Stimulated activated CD4-positive, alpha-beta T cell treated with anti-CD3 and anti-CD28 coated beads, Interleukin-4, amount 100 ng/mL, for 48 hours (primary cell): ENCODE results near the gene OXT.
A peak's percentile ranks its signal among the peaks of the same experiment; 100 is the strongest.

Experiments
- DNase-seq, 2 donors: peaks; one replicate each; pipeline ENCODE4 v3.0.0-alpha.2; 2020; ENCODE audit warnings: low read depth in 2 of 2

OXT gene

DNA sequence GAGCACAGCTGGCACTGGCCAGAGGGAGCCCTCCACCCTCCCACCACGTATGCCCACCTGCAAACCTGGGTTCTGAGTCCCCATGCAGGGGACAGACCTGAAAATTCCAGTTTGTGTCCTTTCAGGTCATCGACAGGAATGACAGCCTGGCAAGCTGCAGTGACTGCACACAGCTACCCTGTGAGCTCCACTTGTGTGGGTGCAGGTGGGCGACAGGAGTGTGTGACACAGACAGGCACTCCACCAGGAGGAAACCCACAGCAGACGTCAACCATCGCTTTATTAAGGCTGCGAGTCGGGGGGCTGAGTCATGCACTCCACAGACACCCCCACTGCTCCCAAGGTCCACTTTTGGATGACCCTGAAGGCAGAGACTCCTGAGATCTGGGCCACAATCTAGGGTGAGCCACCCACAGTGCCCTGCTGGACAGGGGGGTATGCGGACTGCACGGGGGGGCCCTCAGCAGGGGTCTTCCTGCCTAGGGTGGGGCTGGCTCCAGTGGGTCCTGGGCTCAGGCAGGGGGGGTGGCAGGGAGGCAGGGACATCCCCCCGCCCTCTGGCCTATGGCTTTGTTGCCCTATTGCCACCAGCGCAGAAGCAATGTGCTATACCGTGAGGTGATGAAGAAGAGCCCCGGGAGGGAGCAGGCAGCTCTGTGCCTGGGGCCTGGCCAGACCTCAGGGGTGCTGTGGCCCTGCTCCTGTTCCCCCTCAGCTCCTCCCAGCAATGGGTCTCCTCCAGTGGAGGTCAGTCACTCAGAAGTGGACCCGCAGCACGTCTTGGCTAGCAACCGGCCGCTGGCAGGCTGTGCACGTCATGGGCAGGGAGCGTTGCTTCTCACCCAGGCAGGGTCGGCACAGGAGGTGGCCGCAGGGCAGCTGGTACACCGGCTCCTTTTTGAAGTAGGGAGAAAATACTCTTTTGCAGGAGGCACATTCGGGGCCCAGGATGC is 38.2 kb downstream of the OXT start:
- DNase-seq = no peak

DNA sequence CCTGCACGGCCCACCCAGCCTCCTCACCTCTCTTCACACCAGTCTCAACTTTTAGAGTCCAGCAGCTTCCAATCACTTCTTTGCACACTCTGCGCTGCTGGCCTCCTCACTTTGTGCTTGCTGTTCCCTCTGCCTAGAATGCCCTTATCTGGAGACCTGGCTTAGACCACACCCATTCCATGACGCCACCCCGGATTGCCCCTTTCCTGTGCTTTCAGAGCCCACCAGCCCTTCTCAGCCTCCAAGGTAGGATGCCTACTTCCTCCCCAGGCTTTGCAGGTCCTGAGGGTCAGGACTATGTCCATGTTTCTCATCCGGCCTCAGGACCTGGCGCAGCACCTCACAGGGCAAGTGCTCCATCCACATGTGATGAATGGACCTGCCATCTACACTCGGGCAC is 40.1 kb downstream of the OXT start:
- DNase-seq = no peak

DNA sequence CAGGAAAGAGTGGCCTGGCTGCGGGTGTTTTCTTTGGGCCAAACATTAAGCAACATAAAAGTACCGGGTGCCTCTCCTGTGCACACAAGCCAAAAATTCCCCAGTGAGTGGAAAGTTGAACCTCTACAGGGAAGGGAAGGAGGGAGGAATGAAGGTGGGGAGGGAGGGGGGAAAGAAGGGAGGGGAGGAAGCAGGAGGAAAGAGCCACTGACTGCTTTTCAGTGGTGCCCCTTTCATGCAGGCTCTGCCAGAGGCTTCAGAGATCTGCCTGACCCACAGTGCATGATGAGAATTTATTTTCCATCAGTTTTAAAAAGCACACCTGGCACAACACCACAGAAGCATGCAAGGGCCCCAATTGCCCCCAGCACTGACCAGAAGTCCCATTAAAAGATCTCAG is 40.6 kb downstream of the OXT start:
- DNase-seq = no peak

DNA sequence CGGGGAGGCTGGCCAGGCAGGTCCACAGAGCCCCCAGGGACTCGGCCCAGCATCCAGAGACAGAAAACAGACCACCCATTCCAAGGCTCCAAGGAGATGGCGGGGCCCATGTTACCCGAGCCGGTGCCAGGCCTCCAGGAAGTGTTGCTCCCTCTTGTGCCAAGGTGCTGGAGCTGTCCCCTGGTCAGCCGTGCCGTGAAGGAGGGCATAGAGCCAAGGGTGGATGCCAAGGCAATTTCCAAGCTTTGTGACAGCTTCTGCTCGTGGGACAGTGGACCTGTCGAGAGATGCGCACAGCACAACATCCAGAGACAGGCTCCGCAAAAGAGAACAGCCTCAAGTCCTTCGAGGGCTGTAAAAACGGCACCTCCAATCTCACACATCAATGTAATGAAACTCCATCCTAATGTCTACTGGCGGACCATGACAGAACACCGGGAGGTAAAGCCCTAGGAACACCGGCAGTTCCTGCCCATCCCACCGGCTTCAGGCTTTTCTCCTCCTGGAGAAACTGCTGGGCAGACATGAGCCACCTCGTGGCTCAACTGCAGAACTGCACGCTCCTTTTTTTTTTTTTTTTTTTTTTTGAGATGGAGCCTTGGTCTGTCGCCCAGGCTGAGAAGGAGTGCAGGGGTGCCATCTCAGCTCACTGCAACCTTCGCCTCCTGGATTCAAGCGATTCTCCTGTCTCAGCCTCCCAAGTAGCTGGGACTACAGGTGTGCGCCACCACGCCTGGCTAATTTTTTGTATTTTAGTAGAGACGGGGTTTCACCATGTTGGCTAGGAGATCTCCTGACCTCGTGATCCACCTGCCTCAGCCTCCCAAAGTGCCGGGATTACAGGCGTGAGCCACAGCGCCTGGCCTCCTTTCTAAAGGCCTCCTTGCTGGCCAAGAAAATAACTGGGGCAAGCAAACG is 44.0 kb downstream of the OXT start:
- no peak for DNase-seq

DNA sequence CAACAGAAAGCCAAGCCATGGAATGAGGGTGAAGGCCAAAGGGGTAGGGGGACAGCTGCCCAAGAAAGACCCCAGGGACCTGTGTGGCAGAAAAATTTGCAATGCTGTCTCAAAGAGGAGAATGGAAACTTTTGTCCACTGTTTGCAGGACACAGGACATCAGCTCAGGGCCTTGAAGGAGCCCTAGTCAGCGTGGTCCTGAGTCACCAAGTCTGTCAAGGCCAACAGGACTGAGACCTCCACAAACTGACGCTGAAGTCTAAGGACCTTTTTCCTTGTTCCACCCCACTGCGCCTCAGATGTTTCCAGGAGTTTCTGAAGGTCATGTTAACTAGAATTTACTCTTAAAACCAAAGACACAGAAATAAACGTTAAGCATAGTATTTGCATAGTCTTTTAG is 44.9 kb downstream of the OXT start:
- no peak for DNase-seq

DNA sequence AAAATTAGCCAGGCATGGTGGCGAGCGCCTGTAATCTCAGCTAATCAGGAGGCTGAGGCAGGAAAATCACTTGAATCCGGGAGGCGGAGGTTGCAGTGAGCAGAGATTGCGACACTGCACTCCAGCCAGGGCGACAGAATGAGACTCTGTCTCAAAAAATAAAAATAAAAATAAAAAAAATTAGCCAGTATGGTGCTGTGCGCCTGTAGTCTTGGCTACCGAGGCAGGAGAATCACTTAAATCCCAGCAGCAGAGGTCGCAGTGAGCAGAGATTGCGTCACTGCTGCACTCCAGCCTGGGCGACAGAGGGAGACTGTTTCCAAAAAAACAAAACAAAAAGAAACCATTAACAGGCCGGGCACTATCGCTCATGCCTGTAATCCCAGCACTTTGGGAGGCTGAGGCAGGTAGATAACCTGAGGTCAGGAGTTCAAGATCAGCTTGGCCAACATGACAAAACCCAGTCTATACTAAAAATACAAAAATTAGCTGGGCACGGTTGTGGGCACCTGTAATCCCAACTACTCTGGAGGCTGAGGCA is 46.5 kb downstream of the OXT start:
- DNase-seq = peak; percentile 29 to 33

DNA sequence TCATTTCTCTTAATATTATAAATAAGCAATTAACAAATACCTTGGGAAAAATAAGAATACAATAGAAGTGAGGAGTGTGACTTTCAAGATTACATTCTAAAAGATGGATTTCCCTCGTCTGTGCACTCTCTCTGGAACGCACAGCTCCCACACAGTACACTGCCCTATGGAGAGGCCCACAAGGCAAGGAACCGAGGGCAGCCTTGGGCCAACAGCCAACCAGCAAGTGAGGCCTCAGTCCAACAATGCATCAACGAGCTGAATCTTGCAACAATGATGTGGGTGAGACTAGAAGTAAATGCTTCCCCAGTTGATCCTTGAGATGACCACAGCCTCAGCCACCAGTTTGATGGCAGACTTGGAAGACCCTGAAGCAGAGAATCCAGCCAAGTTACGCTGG is 47.6 kb downstream of the OXT start:
- DNase-seq = no peak

DNA sequence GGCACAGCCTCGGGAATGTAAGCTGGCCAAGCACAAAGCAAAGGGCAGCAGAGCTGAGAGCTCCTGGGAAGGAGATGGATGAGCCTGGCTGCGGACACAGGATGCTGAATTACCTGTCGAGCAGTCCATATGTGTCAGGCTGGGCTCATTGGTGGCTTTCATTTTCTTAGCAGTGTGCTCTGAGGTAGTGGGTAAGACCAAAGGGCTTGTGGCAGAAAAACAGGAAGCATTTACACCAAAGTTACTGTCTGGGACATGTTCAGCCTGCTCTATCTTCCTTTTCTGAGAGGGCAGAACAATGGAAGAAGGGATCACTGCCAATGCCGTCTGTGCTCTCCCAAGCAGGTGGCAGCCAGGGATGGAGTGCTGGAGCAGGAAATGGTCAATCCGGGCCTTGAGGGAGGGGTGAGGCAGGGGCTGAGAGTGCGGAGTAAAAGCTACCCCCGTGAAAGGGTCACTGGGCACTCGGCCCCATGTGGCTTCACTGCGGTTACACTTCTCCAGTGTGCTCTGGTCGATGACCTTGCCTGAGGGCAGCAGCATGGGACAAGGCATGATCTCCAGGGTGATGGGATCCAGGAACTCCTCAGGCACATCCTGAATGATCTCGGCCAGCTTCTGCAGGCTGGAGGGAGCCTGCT is 50.0 kb downstream of the OXT start:
- no peak for DNase-seq
